Neural crest cell (in vitro differentiated cells): Measurements from ENCODE around the gene KIAA0319L. TPM values are rescaled to one million over a fixed set of nuclear protein-coding genes. Genes with fewer than 3 reads are reported as not detected.
A peak's percentile ranks its signal among the peaks of the same experiment; 100 is the strongest.

Experiments used
- DNase-seq: peaks from one replicate; pipeline ENCODE4 v3.0.0; 2021; ENCODE audit warnings: low read depth, mixed read lengths, low spot score
- H3K27ac Mint-ChIP-seq: one replicate; pipeline ENCODE4 v1.8.0; 2021; ENCODE audit warnings: mild to moderate bottlenecking, mixed read lengths; ENCODE audit not compliant: unreplicated experiment
- H3K27me3 Mint-ChIP-seq: 2 replicates; pipeline ENCODE4 v1.8.0; 2021; ENCODE audit warnings: low read depth, mild to moderate bottlenecking, mixed read lengths
- H3K36me3 Mint-ChIP-seq: 2 replicates; pipeline ENCODE4 v1.8.0; 2021; ENCODE audit warnings: low read depth, mild to moderate bottlenecking, mixed read lengths
- H3K4me1 Mint-ChIP-seq: 2 replicates; pipeline ENCODE4 v1.8.0; 2021; ENCODE audit warnings: mixed read lengths
- H3K4me3 Mint-ChIP-seq: one replicate; pipeline ENCODE4 v1.8.0; 2021; ENCODE audit warnings: mild to moderate bottlenecking, mixed read lengths
- H3K9me3 Mint-ChIP-seq: 2 replicates; pipeline ENCODE4 v1.8.0; 2021; ENCODE audit warnings: mixed read lengths
- CTCF ChIP-seq: fragments of 200-600 bp; sonication (generic); conservative IDR thresholded peaks from 2 replicates; pipeline ENCODE4 v1.5.0; 2021; ENCODE audit warnings: antibody characterized with exemption, mild to moderate bottlenecking
- total RNA-seq: library from RNA; stranded (reverse); gene quantifications from 2 replicates; pipeline ENCODE4 v1.2.1, GENCODE V29; 2021

The KIAA0319L gene
- total RNA-seq, 1 donor from 2014 or later = 54.2 TPM

DNA sequence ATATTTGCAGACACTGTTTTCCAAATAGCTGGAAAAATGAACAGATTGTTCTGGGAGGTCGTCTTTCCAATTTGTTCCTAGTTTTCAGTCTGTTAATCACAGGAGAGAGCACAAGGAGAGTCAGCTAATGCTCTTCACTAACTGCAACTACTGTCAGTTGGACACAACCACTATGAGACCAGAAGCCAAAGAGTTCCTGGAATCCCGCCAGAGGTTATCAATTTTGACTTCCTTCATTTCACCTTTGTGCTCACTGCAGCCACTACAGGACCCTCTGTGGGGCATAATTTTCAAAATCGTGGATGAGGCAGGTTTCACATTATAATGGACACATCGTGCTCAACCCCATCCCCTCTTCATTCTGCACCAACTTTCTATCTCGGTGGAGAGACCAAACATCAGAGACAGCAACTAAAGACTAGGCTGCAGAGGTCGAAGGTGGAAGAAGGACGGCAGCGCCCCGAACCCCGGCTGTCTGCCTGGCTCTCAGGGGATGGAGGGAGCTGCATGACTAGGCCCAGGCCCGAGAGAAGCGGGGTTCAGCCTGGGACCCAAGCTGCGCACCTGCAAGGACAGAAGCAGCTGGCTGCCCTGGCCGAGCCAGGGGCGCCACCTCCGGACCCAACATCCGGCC is 602 bp downstream of the KIAA0319L start:
- no peaks in the 10 kb centered on the region for H3K27me3 Mint-ChIP-seq
- H3K9me3 Mint-ChIP-seq = no peaks in the 10 kb centered on the region
- no peak for TF ChIP-seq CTCF
- peak overlapping the region; percentile 94 for H3K4me3 Mint-ChIP-seq
- no peaks in the 10 kb centered on the region for H3K36me3 Mint-ChIP-seq
- no peak for DNase-seq
- H3K4me1 Mint-ChIP-seq = peaks cover 41% of the 10 kb centered on the region
- H3K27ac Mint-ChIP-seq = peak overlapping the region; percentile 93

- Mint-ChIP-seq H3K27me3 (no peaks in the 10 kb centered on the region), H3K9me3 (no peaks in the 10 kb centered on the region), H3K4me3 (peak overlapping the region; percentile 94), H3K27ac (no peak overlapping the region), H3K4me1 (peaks cover 36% of the 10 kb centered on the region), H3K36me3 (no peaks in the 10 kb centered on the region)
- DNase-seq = no peak
- no peak for TF ChIP-seq CTCF
Observed at GRCh38 chr1:35555601-35556477, 1.4 kb downstream of the KIAA0319L start.

DNA sequence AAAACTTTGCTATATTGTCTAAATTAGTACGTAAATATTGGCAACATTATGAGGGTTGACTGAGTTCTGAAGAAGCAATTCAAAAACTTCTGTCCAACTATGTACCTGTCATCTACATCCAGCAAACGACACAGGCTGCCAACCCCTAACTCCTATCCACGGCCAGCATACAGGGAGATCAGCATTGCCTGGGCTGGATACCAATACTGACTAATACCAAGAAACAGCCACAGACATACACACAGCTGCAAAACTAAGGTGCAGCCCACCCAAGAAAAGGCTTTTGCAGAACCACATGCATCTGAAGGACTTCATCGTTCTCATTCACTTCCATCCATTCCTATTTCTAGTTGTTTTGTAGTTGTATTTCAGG is 2.0 kb downstream of the KIAA0319L start:
- no peaks in the 10 kb centered on the region for H3K27me3 Mint-ChIP-seq

DNA sequence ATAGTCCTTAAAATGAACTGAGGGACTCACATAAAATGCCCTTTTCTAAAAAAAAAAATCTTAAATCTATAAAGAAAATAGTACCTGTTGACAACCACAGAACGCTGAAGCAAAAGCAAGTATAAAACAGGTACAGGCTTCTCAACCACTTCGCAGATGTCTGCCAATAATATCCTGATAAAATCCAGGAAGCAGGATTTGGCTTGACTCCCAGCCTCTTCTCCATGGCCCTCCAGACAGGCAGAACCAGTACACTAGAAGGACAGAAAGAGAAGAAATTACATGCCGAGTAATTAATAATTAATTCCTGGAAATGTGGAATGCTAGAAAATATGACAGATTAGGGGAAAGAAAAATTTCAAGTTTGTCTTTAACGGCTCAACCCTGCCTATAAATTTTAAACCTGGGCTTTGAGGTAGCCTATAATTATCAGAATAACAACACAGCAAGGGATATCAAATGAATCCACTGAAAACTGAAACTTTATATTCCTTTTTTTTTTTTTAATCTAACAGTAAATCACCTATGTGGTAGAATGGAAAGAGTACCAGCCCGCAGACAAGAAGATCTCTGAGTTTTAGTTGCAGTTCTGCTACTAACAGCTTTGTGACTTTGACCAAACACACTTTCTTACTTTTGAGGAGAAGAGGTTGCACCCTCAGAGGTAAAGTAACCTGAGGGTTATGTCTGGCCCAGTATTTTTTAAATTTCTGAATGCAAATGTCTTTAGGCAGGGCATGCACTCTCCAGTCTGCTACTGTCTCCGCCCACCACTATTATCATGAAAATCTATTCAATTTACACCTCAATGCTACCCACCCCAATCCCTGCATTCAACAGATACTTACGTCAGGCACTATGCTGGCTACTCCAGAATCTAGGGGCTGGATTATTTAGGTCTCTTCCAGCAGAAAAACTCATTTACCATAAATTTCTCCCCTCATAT is 2.7 kb downstream of the KIAA0319L start:
- no peaks in the 10 kb centered on the region for H3K9me3 Mint-ChIP-seq
- no peak for TF ChIP-seq CTCF
- no peak for DNase-seq
- H3K4me1 Mint-ChIP-seq = peaks cover 35% of the 10 kb centered on the region
- H3K36me3 Mint-ChIP-seq = no peaks in the 10 kb centered on the region
- H3K27me3 Mint-ChIP-seq = no peaks in the 10 kb centered on the region
- H3K27ac Mint-ChIP-seq = no peak overlapping the region
- peak overlapping the region; percentile 94 for H3K4me3 Mint-ChIP-seq

More for the DNA sequence above, 2.0 kb downstream of the KIAA0319L start:
- H3K9me3 Mint-ChIP-seq = no peaks in the 10 kb centered on the region
- H3K36me3 Mint-ChIP-seq = no peaks in the 10 kb centered on the region
- TF ChIP-seq CTCF = no peak
- peak overlapping the region; percentile 94 for H3K4me3 Mint-ChIP-seq
- no peak overlapping the region for H3K27ac Mint-ChIP-seq
- H3K4me1 Mint-ChIP-seq = peaks cover 36% of the 10 kb centered on the region
- DNase-seq = no peak

DNA sequence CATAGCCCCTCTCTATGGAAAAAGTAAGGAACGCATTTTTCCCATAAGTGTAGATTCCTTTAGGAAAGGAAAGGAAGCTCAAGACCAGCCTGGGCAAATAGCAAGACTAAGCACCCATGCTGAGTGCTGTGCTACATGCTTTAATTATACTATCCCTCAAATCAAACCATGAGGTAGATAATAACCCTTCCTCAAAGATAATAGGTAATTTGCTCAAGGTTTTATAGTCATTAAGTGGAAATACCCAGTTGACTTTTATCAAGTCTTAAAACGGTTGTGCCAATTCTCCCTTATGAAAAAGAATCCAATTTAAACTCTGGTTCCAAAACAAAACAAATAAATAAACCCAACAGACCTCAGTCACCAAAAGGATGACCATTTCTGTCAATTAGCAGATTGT is 3.4 kb downstream of the KIAA0319L start:
- no peak for TF ChIP-seq CTCF
- Mint-ChIP-seq H3K9me3 (no peaks in the 10 kb centered on the region), H3K27ac (no peak overlapping the region), H3K36me3 (no peaks in the 10 kb centered on the region), H3K27me3 (no peaks in the 10 kb centered on the region), H3K4me1 (peaks cover 31% of the 10 kb centered on the region), H3K4me3 (no peak overlapping the region)
- no peak for DNase-seq
